BJ (cell line): ENCODE measurements around the gene NR2C1. TPM values are rescaled to one million over a fixed set of nuclear protein-coding genes. Genes with fewer than 3 reads are reported as not detected.

Source experiments
- CTCF ChIA-PET: fragments of 350-600 bp; formaldehyde crosslinking; extraction: SDS; loops from one replicate; lab custom pipeline; 2021; ENCODE audit warnings: antibody characterized with exemption, inconsistent platforms; lab: Yijun Ruan, JAX
- POLR2A ChIA-PET: fragments of 300-600 bp; sonication (Branson Sonifier 250); formaldehyde crosslinking; extraction: SDS; loops from one replicate; lab custom pipeline; 2021; ENCODE audit warnings: antibody characterized with exemption; lab: Charles Lee
- DNase-seq: peaks from one replicate; pipeline ENCODE4 v3.0.0-alpha.2; 2011; ENCODE audit warnings: low read depth
- H3K27me3 ChIP-seq: 2 replicates; pipeline ENCODE4 v1.6.0; 2011; ENCODE audit warnings: low read length; ENCODE audit not compliant: control insufficient read depth, insufficient read depth
- H3K36me3 ChIP-seq: 2 replicates; pipeline ENCODE4 v1.5.1; 2011; ENCODE audit warnings: low read length; ENCODE audit not compliant: control insufficient read depth, insufficient read depth
- H3K4me3 ChIP-seq: 2 replicates; pipeline ENCODE4 v1.5.1; 2011; ENCODE audit warnings: low read depth, mild to moderate bottlenecking, control low read depth, low read length
- CTCF ChIP-seq: IDR thresholded peaks from 2 replicates; pipeline ENCODE4 v1.5.1; 2011; ENCODE audit warnings: low read depth, mild to moderate bottlenecking, control low read depth, inconsistent platforms, low read length, moderate library complexity; ENCODE audit not compliant: insufficient read depth
- polyA plus RNA-seq: library from polyadenylated mRNA; depleted of rRNA; stranded (reverse); fragments of >200 nt; gene quantifications from 2 replicates; pipeline ENCODE4 v1.2.3, GENCODE V29; 2011

Gene NR2C1
- polyA plus RNA-seq, 1 experiment: 12.1 TPM

- POLR2A ChIA-PET: no interaction called here
- no peak for DNase-seq
- Histone ChIP-seq H3K36me3 (no peaks in the 10 kb centered on the region), H3K27me3 (no peaks in the 10 kb centered on the region), H3K4me3 (no peak overlapping the region)
- CTCF ChIA-PET: interaction anchor here (0.6 kb wide), 1 partner anchor 29 kb away, joined by 3 read pairs; no protein-coding TSS in a partner anchor
- no peak for TF ChIP-seq CTCF
Observed at GRCh38 chr12:94979941-94980340, 93.5 kb downstream of the NR2C1 start.

- CTCF ChIA-PET: interaction anchor here (0.6 to 0.7 kb wide), 2 partner anchors 72 to 439 kb away, joined by 3 read pairs; no protein-coding TSS in a partner anchor
Observed at GRCh38 chr12:94977766-94978468, 95.5 kb downstream of the NR2C1 start.

GRCh38 chr12:94973221-94973620, 100.2 kb downstream of the NR2C1 start:
- Histone ChIP-seq H3K27me3 (no peaks in the 10 kb centered on the region), H3K4me3 (no peak overlapping the region), H3K36me3 (no peaks in the 10 kb centered on the region; the same call in 1 of the 2 replicates)
- ChIA-PET POLR2A (no interaction called here), CTCF (interaction anchor here (0.6 to 1.3 kb wide), 2 partner anchors 9 to 84 kb away, joined by 3 read pairs; no protein-coding TSS in a partner anchor)
- TF ChIP-seq CTCF: no peak
- DNase-seq: no peak

More at GRCh38 chr12:94977766-94978468, 95.5 kb downstream of the NR2C1 start:
- no peak for DNase-seq
- Histone ChIP-seq H3K4me3 (no peak overlapping the region), H3K27me3 (no peaks in the 10 kb centered on the region), H3K36me3 (no peaks in the 10 kb centered on the region)
- POLR2A ChIA-PET: no interaction called here
- no peak for TF ChIP-seq CTCF

- H3K27me3 ChIP-seq: no peaks in the 10 kb centered on the region
- POLR2A ChIA-PET: no interaction called here
- no peaks in the 10 kb centered on the region; the same call in 1 of the 2 replicates for H3K36me3 ChIP-seq
- H3K4me3 ChIP-seq: no peak overlapping the region
- CTCF ChIA-PET: interaction anchor here (0.6 to 1.3 kb wide), 2 partner anchors 10 to 84 kb away, joined by 3 read pairs; no protein-coding TSS in a partner anchor
- TF ChIP-seq CTCF: no peak
- DNase-seq: no peak
Observed at GRCh38 chr12:94972795-94973194, 100.6 kb downstream of the NR2C1 start.

- POLR2A ChIA-PET: no interaction called here
- TF ChIP-seq CTCF: no peak
- no peak for DNase-seq
- no peak overlapping the region for H3K4me3 ChIP-seq
- H3K27me3 ChIP-seq: no peaks in the 10 kb centered on the region
- CTCF ChIA-PET: interaction anchor here (1.5 kb wide), 1 partner anchor 35 kb away, joined by 4 read pairs; no protein-coding TSS in a partner anchor
- H3K36me3 ChIP-seq: no peaks in the 10 kb centered on the region; the same call in 1 of the 2 replicates
Observed at GRCh38 chr12:94971923-94972322, 101.5 kb downstream of the NR2C1 start.
